ENCODE data around the gene ZNF48.

ZNF48 gene

DNA sequence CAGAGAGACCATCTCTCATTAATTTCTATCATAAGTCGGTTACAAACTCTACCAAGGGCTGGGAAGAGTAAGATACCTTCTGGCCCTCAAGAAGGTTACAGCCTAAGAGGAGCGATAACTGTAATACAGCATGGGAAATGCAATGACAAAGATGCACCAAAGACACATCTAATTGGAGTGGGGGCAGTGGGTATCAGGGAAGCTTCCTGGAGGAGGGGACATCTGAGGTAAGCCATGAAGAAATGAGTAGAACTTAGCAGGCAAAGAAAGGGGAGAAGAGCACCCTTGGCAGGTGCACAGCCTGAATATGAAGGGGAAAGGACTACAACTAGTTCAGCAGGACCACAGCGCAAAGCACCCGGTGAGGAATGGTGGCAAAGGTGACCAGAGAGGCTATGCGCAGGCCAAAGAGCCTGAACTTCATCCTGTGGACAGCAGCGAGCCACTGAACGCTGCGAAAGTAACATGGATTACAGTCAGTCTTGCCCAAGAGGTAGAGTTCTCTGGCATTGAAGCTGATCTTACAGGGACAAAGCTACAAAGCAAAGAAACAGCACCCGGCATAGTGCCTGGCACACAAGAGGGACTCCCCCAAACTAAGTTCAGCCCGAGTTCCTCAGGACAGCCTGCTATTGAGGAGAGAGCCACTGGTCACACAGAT, 27.7 kb upstream of the ZNF48 start:
- TF ChIP-seq TAF1 (IDR thresholded peaks at IDR 0.05; ENCODE audit: borderline replicate concordance, insufficient read depth, low read length) (no peak), POLR2AphosphoS5 (IDR thresholded peaks at IDR 0.05; ENCODE audit: low read depth, low read length) (no peak)

DNA sequence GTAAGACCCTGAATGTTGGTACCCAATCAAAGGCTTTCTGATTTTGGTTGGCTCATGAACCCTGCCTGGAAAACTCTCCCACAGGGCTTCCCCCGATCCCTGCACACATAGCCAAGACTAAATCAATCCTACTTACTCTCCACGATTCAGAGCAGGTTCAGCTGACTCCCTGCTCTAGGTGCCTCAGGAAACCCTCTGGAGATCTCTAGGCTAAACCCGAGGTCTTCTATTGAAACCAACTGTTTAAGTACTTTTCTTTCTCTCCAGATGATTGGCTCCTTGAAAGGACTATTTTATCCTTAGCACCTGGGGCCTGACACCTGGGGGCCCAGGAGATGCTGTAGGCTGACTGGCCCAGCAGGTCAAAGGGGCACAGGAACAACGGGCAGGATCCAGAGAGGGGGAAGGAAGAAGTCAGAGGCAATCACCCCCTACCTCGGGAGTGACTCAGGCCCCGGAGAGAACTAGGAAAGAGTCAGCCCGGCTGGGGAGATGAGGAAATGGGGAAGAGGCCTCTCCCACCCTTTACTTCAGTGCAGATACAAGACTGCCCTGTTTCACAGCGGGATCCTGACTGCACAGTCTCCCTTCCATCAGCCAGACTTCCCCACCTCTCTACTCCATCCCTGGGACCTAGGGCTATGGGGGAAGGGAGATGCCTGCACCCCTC, 27.0 kb upstream of the ZNF48 start:
- no peak for TF ChIP-seq SIN3A (IDR thresholded peaks at IDR 0.05; ENCODE audit: borderline replicate concordance, insufficient read depth, low read length)
- no peak for TF ChIP-seq FOXP2 (optimal IDR thresholded peaks at IDR 0.05; ENCODE audit: borderline replicate concordance, extremely low read depth, extremely low read length, insufficient read depth)
- TF ChIP-seq, protein P1, sequence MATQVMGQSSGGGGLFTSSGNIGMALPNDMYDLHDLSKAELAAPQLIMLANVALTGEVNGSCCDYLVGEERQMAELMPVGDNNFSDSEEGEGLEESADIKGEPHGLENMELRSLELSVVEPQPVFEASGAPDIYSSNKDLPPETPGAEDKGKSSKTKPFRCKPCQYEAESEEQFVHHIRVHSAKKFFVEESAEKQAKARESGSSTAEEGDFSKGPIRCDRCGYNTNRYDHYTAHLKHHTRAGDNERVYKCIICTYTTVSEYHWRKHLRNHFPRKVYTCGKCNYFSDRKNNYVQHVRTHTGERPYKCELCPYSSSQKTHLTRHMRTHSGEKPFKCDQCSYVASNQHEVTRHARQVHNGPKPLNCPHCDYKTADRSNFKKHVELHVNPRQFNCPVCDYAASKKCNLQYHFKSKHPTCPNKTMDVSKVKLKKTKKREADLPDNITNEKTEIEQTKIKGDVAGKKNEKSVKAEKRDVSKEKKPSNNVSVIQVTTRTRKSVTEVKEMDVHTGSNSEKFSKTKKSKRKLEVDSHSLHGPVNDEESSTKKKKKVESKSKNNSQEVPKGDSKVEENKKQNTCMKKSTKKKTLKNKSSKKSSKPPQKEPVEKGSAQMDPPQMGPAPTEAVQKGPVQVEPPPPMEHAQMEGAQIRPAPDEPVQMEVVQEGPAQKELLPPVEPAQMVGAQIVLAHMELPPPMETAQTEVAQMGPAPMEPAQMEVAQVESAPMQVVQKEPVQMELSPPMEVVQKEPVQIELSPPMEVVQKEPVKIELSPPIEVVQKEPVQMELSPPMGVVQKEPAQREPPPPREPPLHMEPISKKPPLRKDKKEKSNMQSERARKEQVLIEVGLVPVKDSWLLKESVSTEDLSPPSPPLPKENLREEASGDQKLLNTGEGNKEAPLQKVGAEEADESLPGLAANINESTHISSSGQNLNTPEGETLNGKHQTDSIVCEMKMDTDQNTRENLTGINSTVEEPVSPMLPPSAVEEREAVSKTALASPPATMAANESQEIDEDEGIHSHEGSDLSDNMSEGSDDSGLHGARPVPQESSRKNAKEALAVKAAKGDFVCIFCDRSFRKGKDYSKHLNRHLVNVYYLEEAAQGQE (IDR thresholded peaks at IDR 0.05; ENCODE audit: insufficient read depth in 1 of 2, low read depth in 2 of 2, low read length in 2 of 2) = no peak
- TF ChIP-seq POLR2AphosphoS5 (IDR thresholded peaks at IDR 0.05; ENCODE audit: low read depth, low read length) = no peak
- TF ChIP-seq TAF1 (IDR thresholded peaks at IDR 0.05; ENCODE audit: borderline replicate concordance, insufficient read depth, low read length) = no peak

DNA sequence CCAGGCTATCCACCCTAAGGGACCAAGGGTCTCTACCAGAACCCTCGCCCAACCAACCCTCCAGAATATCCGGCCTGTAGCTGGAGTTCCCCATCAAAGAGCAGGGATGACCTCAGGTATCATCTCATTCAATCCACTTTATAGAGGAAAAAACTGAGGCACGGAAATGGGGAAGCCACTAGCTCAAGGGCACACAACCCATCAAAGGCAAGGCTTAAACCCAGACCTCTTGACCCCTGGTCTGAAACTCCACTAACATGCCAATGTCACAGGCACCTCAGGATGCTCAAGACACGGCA, 26.5 kb upstream of the ZNF48 start:
- no peak for TF ChIP-seq TAF1 (IDR thresholded peaks at IDR 0.05; ENCODE audit: borderline replicate concordance, insufficient read depth, low read length)
- TF ChIP-seq SIN3A (IDR thresholded peaks at IDR 0.05; ENCODE audit: borderline replicate concordance, insufficient read depth, low read length) = no peak
- TF ChIP-seq, protein P1 (IDR thresholded peaks at IDR 0.05; ENCODE audit: insufficient read depth in 1 of 2, low read depth in 2 of 2, low read length in 2 of 2) = no peak

DNA sequence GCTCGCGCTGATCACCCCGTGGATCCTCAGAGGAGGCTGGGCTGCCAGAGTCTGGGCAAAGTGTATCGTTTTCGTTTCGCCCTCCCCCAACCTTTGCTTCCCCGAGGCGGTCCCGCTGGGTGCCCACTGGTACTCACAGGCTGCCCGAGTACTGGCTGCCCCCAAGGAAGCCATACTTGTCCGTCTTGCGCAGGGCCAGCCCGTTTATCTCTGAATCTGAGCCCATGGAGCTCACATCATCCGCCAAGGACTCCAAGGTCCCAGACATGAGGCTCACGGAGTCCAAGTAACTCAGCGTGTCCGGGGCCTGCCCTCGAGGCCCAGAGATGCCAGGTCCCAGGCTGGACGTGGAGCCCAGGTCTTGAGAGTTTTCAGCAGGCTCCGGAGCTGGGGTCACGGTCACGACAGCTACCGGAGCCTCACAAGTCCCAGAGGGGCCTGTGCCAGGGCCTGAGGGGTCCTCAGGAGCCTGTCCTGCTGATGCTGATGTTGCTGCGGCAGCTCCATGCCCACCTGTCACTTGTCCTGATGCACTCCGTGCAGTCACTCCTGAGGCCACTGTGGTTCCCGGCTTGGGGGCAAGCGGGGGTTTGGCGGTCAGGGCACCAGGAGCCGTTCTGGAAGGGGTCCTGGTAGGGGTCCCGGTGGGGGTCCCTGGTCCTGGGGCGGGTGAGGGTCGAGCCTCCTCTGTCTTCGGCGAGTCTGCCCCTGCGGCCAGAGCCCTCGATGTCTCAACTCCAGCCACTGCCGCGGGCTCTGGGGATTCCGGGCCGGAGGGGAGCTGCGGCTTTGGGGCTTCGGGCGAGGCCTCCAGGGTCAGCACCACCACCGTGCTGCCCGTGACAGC, 25.9 kb upstream of the ZNF48 start:
- TF ChIP-seq, protein P1 (IDR thresholded peaks at IDR 0.05; ENCODE audit: insufficient read depth in 1 of 2, low read depth in 2 of 2, low read length in 2 of 2) = no peak
- no peak for TF ChIP-seq POLR2AphosphoS5 (IDR thresholded peaks at IDR 0.05; ENCODE audit: low read depth, low read length)
- no peak for TF ChIP-seq SIN3A (IDR thresholded peaks at IDR 0.05; ENCODE audit: borderline replicate concordance, insufficient read depth, low read length)

DNA sequence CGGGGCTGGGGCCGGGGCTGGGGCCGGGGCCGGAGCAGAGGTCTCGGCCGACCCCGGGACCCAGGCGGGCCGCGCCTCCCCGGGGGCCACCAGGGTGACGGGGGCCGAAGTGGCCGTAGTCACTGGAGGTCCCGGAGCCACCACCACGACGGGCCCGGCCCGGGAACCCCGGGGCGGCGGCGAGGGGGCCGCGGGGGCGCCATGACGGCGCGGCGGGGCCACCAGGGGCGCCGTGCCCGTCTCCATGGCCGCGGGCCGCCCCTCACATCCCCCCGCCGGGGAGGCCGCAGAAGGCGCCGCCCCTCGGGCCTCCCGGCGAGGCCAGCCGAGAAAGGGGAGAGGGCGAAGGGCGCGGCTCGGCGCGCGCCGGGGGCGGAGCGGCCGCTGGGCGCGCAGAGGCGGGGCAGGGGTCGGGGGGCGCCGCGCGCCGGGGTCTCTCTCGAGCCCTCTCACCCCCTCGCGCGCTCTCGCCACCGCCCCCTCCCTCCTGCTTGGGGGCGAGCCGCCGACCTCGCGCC, 25.2 kb upstream of the ZNF48 start:
- TF ChIP-seq, protein P1 (IDR thresholded peaks at IDR 0.05; ENCODE audit: insufficient read depth in 1 of 2, low read depth in 2 of 2, low read length in 2 of 2) = no peak
- TF ChIP-seq FOXP2 (optimal IDR thresholded peaks at IDR 0.05; ENCODE audit: borderline replicate concordance, extremely low read depth, extremely low read length, insufficient read depth) (no peak), TAF1 (IDR thresholded peaks at IDR 0.05; ENCODE audit: borderline replicate concordance, insufficient read depth, low read length) (peak; percentile 36; the same call in 1 of the 2 replicates)

All from PFSK-1 (cell line).